OCI-LY7 (cell line): Measurements from ENCODE around the gene LPIN2. TPM values are rescaled to one million over a fixed set of nuclear protein-coding genes. Genes with fewer than 3 reads are reported as not detected.

Experiments
- BruUV-seq: library from RNA; stranded (reverse); fragments of 400-500 nt; replicated peaks from 2 replicates; lab custom pipeline; 2021; lab: Mats Ljungman, UMichigan
- CTCF ChIA-PET: fragments of 300-600 bp; sonication (Branson Sonifier 250); formaldehyde crosslinking; loops from one replicate; lab custom pipeline; 2022; ENCODE audit warnings: antibody characterized with exemption; ENCODE audit not compliant: unreplicated experiment; lab: Charles Lee
- POLR2A ChIA-PET: fragments of 300-600 bp; sonication (Branson Sonifier 250); formaldehyde crosslinking; loops from one replicate; lab custom pipeline; 2022; ENCODE audit warnings: antibody characterized with exemption; lab: Charles Lee
- DNase-seq: peaks from one replicate; pipeline ENCODE4 v3.0.0-alpha.2; 2015; ENCODE audit warnings: low spot score
- H2AFZ ChIP-seq: fragments of 200-600 bp; sonication (generic), shearing (Covaris generic); 2 replicates; pipeline ENCODE4 v1.6.1; 2014; ENCODE audit warnings: mild to moderate bottlenecking, antibody characterized with exemption, low read length, moderate library complexity
- H3K27ac ChIP-seq: fragments of 200-600 bp; sonication (generic); 2 replicates; pipeline ENCODE4 v1.5.1; 2014; ENCODE audit warnings: mixed run types, low read depth, mild to moderate bottlenecking, moderate library complexity, low read length, inconsistent platforms; ENCODE audit not compliant: poor library complexity, severe bottlenecking
- H3K36me3 ChIP-seq: fragments of 200-600 bp; sonication (generic); 2 replicates; pipeline ENCODE4 v1.6.1; 2014; ENCODE audit warnings: mild to moderate bottlenecking, antibody characterized with exemption, low read length, moderate library complexity, mixed read lengths; ENCODE audit not compliant: insufficient read depth
- H3K4me1 ChIP-seq: fragments of 200-600 bp; sonication (generic); 2 replicates; pipeline ENCODE4 v1.5.1; 2014; ENCODE audit warnings: mild to moderate bottlenecking, low read length; ENCODE audit not compliant: insufficient read depth, poor library complexity, severe bottlenecking
- H3K4me2 ChIP-seq: fragments of 200-600 bp; sonication (generic); 2 replicates; pipeline ENCODE4 v1.6.1; 2014; ENCODE audit warnings: mild to moderate bottlenecking, low read length
- H3K4me3 ChIP-seq: fragments of 200-600 bp; sonication (generic); 2 replicates; pipeline ENCODE4 v1.5.1; 2014; ENCODE audit warnings: mild to moderate bottlenecking, low read depth, low read length; ENCODE audit not compliant: poor library complexity, severe bottlenecking
- H3K79me2 ChIP-seq: fragments of 200-600 bp; sonication (generic); 2 replicates; pipeline ENCODE4 v1.6.1; 2016; ENCODE audit warnings: low read depth, mild to moderate bottlenecking, low read length, moderate library complexity, mixed read lengths; ENCODE audit not compliant: insufficient read depth
- H3K9me2 ChIP-seq: fragments of 200-600 bp; sonication (generic); 2 replicates; pipeline ENCODE4 v1.6.1; 2016; ENCODE audit warnings: mild to moderate bottlenecking, low read length, mixed read lengths; ENCODE audit not compliant: insufficient read depth
- H3K9me3 ChIP-seq: fragments of 200-600 bp; sonication (generic); 2 replicates; pipeline ENCODE4 v1.6.1; 2014; ENCODE audit warnings: mild to moderate bottlenecking, mixed run types, low read length, mixed read lengths
- H4K20me1 ChIP-seq: fragments of 200-600 bp; sonication (generic); 2 replicates; pipeline ENCODE4 v1.6.1; 2014; ENCODE audit warnings: mild to moderate bottlenecking, antibody characterized with exemption, low read length, moderate library complexity, mixed read lengths; ENCODE audit not compliant: insufficient read depth
- EZH2phosphoT487 ChIP-seq: fragments of 200-600 bp; sonication (generic); IDR thresholded peaks from 2 replicates; pipeline ENCODE4 v1.6.1; 2018; ENCODE audit warnings: low read depth, borderline replicate concordance, mild to moderate bottlenecking, mixed run types, antibody characterized with exemption, low read length, moderate library complexity, mixed read lengths
- intact Hi-C: fragments of 100-400 bp; cut with micrococcal nuclease; formaldehyde crosslinking; loops from one replicate; pipeline ENCODE4 v1.10.0; 2022; ENCODE audit not compliant: unreplicated experiment
- total RNA-seq, 2 experiments: library from RNA; depleted of rRNA in 1 of 2; stranded (reverse); fragments of >200 nt in 1 of 2; shearing (Covaris generic) in 1 of 2; gene quantifications; 2 replicates each; pipeline ENCODE4 v1.2.3, GENCODE V29; 2014 to 2022
- TF ChIP-seq, protein P1 (sequence below): fragments of 200-600 bp; sonication (generic); conservative IDR thresholded peaks from 2 replicates; pipeline ENCODE4 v1.5.1; 2014; ENCODE audit warnings: mild to moderate bottlenecking, antibody characterized with exemption, low read length, moderate library complexity, mixed read lengths

The LPIN2 gene
- total RNA-seq, 2 experiments from 2014 or later, result 18.9 to 20.1 TPM

DNA sequence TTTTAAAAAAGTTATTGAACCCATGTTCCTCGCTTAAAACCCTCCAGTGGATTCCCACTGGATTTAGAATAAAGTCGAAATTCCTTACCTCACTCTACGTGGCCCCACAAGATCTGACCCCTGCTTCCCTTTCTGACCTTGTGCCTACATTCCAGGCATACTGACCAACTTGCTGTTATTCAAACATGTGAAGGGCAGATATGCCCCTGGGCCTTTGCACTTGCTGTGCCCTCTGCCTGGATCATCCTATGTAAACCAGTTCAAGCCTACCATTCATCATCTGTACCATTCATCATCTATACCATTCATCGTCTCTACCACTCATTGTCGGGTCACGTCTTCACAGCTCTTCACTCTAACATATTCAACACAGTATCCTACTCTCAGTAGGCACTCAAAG is 41.3 kb upstream of the LPIN2 start:
- CTCF ChIA-PET, result no interaction called here
- intact Hi-C loops, result no loop called here

DNA sequence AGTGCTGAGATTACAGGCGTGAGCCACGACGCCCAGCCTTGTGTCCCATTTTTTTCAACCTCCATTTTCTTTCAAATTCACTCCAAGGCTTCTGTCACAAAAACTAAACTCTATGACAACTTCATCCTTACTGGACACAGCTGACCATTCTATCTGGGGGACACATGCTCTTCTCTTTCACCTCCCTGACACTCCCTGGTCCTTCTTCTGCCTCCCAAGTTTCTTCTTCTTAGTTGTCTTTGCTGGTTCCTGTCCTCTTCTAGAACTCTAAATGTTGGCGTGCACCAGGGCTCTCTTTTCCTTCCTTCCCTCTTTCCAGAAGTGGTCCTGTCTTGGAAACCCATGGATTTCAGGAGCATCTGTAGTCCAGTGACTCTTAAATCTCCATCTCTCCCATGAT is 40.1 kb upstream of the LPIN2 start:
- Histone ChIP-seq H3K9me3 (no peaks in the 10 kb centered on the region), H3K4me1 (no peaks in the 10 kb centered on the region), H3K4me2 (no peak overlapping the region), H3K27ac (no peak overlapping the region), H3K9me2 (no peaks in the 10 kb centered on the region), H3K36me3 (no peaks in the 10 kb centered on the region), H2AFZ (no peak overlapping the region), H4K20me1 (no peaks in the 10 kb centered on the region), H3K79me2 (no peaks in the 10 kb centered on the region), H3K4me3 (no peak overlapping the region)
- intact Hi-C loops, result no loop called here
- BruUV-seq, result no TSS peak
- no peak for DNase-seq
- POLR2A ChIA-PET, result interaction anchor here (0.6 kb wide), 1 partner anchor 97 kb away, joined by 3 read pairs; no protein-coding TSS in a partner anchor
- CTCF ChIA-PET, result no interaction called here
- TF ChIP-seq EZH2phosphoT487, result no peak
- TF ChIP-seq, protein P1, sequence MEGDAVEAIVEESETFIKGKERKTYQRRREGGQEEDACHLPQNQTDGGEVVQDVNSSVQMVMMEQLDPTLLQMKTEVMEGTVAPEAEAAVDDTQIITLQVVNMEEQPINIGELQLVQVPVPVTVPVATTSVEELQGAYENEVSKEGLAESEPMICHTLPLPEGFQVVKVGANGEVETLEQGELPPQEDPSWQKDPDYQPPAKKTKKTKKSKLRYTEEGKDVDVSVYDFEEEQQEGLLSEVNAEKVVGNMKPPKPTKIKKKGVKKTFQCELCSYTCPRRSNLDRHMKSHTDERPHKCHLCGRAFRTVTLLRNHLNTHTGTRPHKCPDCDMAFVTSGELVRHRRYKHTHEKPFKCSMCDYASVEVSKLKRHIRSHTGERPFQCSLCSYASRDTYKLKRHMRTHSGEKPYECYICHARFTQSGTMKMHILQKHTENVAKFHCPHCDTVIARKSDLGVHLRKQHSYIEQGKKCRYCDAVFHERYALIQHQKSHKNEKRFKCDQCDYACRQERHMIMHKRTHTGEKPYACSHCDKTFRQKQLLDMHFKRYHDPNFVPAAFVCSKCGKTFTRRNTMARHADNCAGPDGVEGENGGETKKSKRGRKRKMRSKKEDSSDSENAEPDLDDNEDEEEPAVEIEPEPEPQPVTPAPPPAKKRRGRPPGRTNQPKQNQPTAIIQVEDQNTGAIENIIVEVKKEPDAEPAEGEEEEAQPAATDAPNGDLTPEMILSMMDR, result no peak

More for the DNA sequence above, 41.3 kb upstream of the LPIN2 start:
- no peaks in the 10 kb centered on the region for H3K79me2 ChIP-seq
- H3K27ac ChIP-seq, result no peak overlapping the region
- H3K9me2 ChIP-seq, result no peaks in the 10 kb centered on the region
- no peak for TF ChIP-seq EZH2phosphoT487
- TF ChIP-seq, protein P1, result no peak
- POLR2A ChIA-PET, result no interaction called here
- H3K4me1 ChIP-seq, result no peaks in the 10 kb centered on the region
- no peaks in the 10 kb centered on the region for H3K9me3 ChIP-seq
- BruUV-seq, result no TSS peak
- H3K36me3 ChIP-seq, result no peaks in the 10 kb centered on the region
- no peaks in the 10 kb centered on the region for H4K20me1 ChIP-seq
- H3K4me3 ChIP-seq, result no peak overlapping the region
- DNase-seq, result no peak
- no peak overlapping the region for H2AFZ ChIP-seq
- no peak overlapping the region for H3K4me2 ChIP-seq

DNA sequence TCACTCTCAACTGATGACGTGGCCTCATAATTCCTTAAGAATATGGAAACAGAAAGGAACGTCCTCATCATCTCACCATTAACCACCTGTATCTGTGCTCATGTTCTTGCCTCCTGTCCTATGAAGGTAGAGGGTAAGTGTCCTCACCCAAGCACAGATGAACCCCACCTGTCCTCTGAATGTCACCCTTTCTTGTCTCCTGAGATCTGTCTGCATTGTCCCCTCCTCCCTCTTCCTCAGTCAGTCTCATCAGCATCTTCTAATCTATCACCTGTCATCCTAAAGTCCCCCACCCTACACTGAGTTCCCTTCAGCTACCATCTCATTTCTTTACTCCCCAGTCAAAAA is 39.4 kb upstream of the LPIN2 start:
- TF ChIP-seq, protein P1, result no peak
- TF ChIP-seq EZH2phosphoT487, result no peak
- Histone ChIP-seq H3K4me2 (no peak overlapping the region), H4K20me1 (no peaks in the 10 kb centered on the region), H3K79me2 (no peaks in the 10 kb centered on the region), H3K9me3 (no peaks in the 10 kb centered on the region), H3K4me3 (no peak overlapping the region), H3K9me2 (no peaks in the 10 kb centered on the region), H3K27ac (no peak overlapping the region), H2AFZ (no peak overlapping the region), H3K4me1 (no peaks in the 10 kb centered on the region), H3K36me3 (no peaks in the 10 kb centered on the region)
- no TSS peak for BruUV-seq
- intact Hi-C loops, result no loop called here
- DNase-seq, result no peak
- ChIA-PET POLR2A (interaction anchor here (0.7 to 0.9 kb wide), 2 partner anchors 16 to 38 kb away, joined by 4 to 8 read pairs; no protein-coding TSS in a partner anchor), CTCF (no interaction called here)
